M059J (cell line): ENCODE results near the gene BAIAP2. TPM values are rescaled to one million over a fixed set of nuclear protein-coding genes. Genes with fewer than 3 reads are reported as not detected.
"Not testable (repeated sequence)": the region's sequence is repeated elsewhere in the genome, so short reads cannot be mapped to it uniquely, and the experiment has no call there.

Experiments used
- DNase-seq: peaks from one replicate; pipeline ENCODE4 v3.0.0-alpha.2; 2012; ENCODE audit warnings: low read depth
- total RNA-seq: library from RNA; depleted of rRNA; stranded (reverse); fragments of >200 nt; shearing (Covaris generic); gene quantifications from 2 replicates; pipeline ENCODE4 v1.2.3, GENCODE V29; 2014

The BAIAP2 gene
- total RNA-seq, 1 experiment from 2014 or later, result 21.8 TPM

GRCh38 chr17:81021531-81022343 is 13.2 kb upstream of the BAIAP2 start:
- no peak for DNase-seq

- no peak for DNase-seq
These were observed 12.6 kb upstream of the BAIAP2 start for GRCh38 chr17:81022344-81022676.

GRCh38 chr17:81025065-81025740 is 9.7 kb upstream of the BAIAP2 start:
- no peak for DNase-seq

- no peak for DNase-seq
These were observed 9.2 kb upstream of the BAIAP2 start for GRCh38 chr17:81025741-81026129.

GRCh38 chr17:81026266-81027036 is 8.5 kb upstream of the BAIAP2 start:
- no peak for DNase-seq

- DNase-seq, result no peak
These were observed 7.9 kb upstream of the BAIAP2 start for GRCh38 chr17:81027038-81027437.

GRCh38 chr17:81027591-81028505 is 7.1 kb upstream of the BAIAP2 start:
- DNase-seq, result no peak

GRCh38 chr17:81028506-81028858 is 6.5 kb upstream of the BAIAP2 start:
- no peak for DNase-seq

- no peak for DNase-seq
These were observed 5.1 kb upstream of the BAIAP2 start for GRCh38 chr17:81029859-81030258.

GRCh38 chr17:81030312-81030711 is 4.6 kb upstream of the BAIAP2 start:
- not testable (repeated sequence) for DNase-seq

- DNase-seq, result no peak
These were observed 4.0 kb upstream of the BAIAP2 start for GRCh38 chr17:81030741-81031565.

GRCh38 chr17:81031566-81032550 is 3.1 kb upstream of the BAIAP2 start:
- DNase-seq, result no peak

- DNase-seq, result no peak
These were observed 2.1 kb upstream of the BAIAP2 start for GRCh38 chr17:81032641-81033480.

GRCh38 chr17:81033535-81034167 is 1.3 kb upstream of the BAIAP2 start:
- DNase-seq, result no peak

- no peak for DNase-seq
These were observed 678 bp upstream of the BAIAP2 start for GRCh38 chr17:81034168-81034777.

- DNase-seq, result no peak
These were observed 708 bp downstream of the BAIAP2 start for GRCh38 chr17:81035521-81036196.
